Thymus (tissue), 11 donors: ENCODE measurements around the gene ERVH48-1. TPM values are rescaled to one million over a fixed set of nuclear protein-coding genes. Genes with fewer than 3 reads are reported as not detected.
"Not testable (repeated sequence)": the region's sequence is repeated elsewhere in the genome, so short reads cannot be mapped to it uniquely, and the experiment has no call there.

Source experiments
- DNase-seq, 9 donors: peaks; one replicate each; pipeline ENCODE4 v3.0.0-alpha.2; 2013; ENCODE audit warnings: low spot score in 9 of 9, low read depth in 6 of 9, missing footprints in 1 of 9
- H3K27ac ChIP-seq, 2 donors: one replicate each; pipeline ENCODE4 v1.5.1; 2013; ENCODE audit warnings: control low read depth in 1 of 2, low read depth in 1 of 2, low read length in 1 of 2, mild to moderate bottlenecking in 1 of 2, moderate library complexity in 1 of 2
- H3K27me3 ChIP-seq, 2 donors: one replicate each; pipeline ENCODE4 v1.5.1; 2013; ENCODE audit warnings: low read length in 1 of 2; ENCODE audit not compliant: control insufficient read depth in 2 of 2, insufficient read depth in 1 of 2
- H3K36me3 ChIP-seq, 2 donors: one replicate each; pipeline ENCODE4 v1.5.1; 2013; ENCODE audit warnings: low read length in 1 of 2, mild to moderate bottlenecking in 1 of 2, moderate library complexity in 1 of 2; ENCODE audit not compliant: control insufficient read depth in 2 of 2, insufficient read depth in 2 of 2
- H3K4me1 ChIP-seq, 2 donors: one replicate each; pipeline ENCODE4 v1.5.1; 2013; ENCODE audit warnings: low read length in 2 of 2; ENCODE audit not compliant: control insufficient read depth in 2 of 2, insufficient read depth in 2 of 2
- H3K4me3 ChIP-seq, 2 donors: one replicate each; pipeline ENCODE4 v1.5.1; 2013; ENCODE audit warnings: low read length in 2 of 2, control low read depth in 1 of 2, mild to moderate bottlenecking in 1 of 2
- H3K9me3 ChIP-seq, 2 donors: one replicate each; pipeline ENCODE4 v1.5.1; 2013; ENCODE audit warnings: low read length in 1 of 2, mild to moderate bottlenecking in 1 of 2; ENCODE audit not compliant: control insufficient read depth in 2 of 2, insufficient read depth in 1 of 2
- WGBS: extraction: QIAGEN DNeasy Blood & Tissue Kit; methylation state at CpG from one replicate; pipeline ENCODE4 v1.1.7; 2013; 5-methylcytosine and 5-hydroxymethylcytosine counted together
- polyA plus RNA-seq: library from polyadenylated mRNA; stranded (reverse); fragments of 200-250 nt; gene quantifications from one replicate; pipeline ENCODE4 v1.2.3, GENCODE V29; 2013
- total RNA-seq: library from RNA; stranded (reverse); fragments of 120-200 nt; gene quantifications from one replicate; pipeline ENCODE4 v1.2.4, GENCODE V29; 2013
- donor health status: healthy.

ERVH48-1 gene
- total and polyA plus RNA-seq, 2 donors = 1.1 to 3.4 TPM

DNA sequence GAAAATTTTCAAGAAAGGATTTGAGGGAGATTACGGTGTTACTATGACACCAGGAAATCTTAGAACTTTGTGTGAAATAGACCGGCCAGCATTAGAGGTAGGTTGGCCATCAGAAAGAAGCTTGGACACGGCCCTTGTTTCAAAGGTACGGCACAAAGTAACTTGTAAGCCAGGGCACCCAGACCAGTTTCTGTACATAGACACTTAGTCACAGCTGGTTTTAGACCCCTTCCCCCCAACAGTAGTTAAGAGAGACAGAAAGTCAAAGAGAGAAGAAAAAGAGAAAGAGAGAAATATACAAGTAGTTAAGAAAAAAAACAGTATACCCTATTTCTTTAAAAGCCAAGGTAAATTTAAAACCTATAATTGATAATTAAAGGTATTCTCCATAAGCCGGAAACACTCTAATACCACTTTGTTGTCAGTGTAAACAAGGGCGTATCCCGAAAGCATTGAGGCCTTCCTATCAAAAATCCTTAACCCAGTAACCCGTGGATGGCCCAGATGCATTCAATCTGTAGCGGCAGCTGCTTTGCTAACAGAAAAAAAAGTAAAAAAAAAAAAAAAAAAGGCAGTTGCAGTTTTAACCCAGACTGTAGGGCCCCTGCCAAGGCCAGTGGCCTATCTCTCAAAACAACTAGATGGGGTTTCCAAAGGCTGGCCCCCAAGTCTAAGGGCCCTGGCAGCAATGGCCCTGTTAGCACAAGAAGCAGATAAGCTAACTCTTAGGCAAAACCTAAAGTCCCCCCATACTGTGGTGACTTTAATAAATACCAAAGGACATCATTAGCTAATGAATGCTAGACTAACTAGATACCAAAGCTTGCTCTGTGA lies 7.9 kb upstream of the ERVH48-1 start:
- not testable (repeated sequence) for H3K4me1 ChIP-seq, H3K27me3 ChIP-seq, H3K27ac ChIP-seq, H3K9me3 ChIP-seq, H3K4me3 ChIP-seq, DNase-seq, H3K36me3 ChIP-seq
- 92% methylated on average over 8 of the region's 9 CpGs for WGBS

DNA sequence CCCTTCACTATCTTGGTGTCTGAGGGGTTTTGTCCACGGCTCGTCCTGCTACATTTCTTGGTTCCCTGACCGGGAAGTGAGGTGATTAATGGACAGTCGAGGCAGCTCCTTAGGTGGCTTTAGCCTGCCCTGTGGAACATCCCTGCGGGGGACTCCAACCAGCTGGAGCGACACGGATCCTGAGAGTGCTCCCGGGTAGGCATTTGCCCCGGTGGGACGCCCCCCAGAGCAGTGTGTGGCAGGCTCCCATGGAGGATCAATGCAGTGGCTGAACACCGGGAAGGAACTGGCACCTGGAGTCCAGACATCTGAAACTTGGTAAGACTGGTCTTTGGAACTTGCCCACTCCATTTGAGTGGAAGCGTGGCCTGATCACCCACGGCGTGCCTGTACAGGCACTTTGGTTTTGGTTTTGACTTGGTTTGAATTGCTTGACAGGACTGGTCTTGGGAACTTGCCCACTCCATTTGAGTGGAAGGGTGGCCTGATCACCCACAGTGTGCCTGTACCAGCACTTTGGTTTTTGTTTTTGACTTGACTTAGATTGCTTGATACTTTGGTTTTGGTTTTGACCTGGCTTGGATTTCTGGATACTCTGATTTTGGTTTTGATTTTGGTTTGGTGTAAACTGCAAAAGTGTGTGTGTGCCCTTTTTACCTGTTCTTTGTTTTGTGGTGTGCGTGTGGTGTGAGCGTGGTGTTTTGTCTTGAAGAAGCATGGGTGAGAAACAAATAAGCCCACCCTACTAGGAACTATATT lies 7.1 kb upstream of the ERVH48-1 start:
- DNase-seq, H3K4me3 ChIP-seq, H3K36me3 ChIP-seq, H3K9me3 ChIP-seq, H3K27ac ChIP-seq, H3K27me3 ChIP-seq, H3K4me1 ChIP-seq: not testable (repeated sequence)
- 94% methylated on average over 16 of the region's 16 CpGs for WGBS

- no peaks in the 10 kb centered on the region for H3K36me3 ChIP-seq
- DNase-seq = no peak
These were observed 6.3 kb upstream of the ERVH48-1 start for GRCh38 chr21:42931560-42932235.

GRCh38 chr21:42929969-42930368 lies 4.5 kb upstream of the ERVH48-1 start:
- H3K4me3 ChIP-seq = no peak overlapping the region
- H3K4me1 ChIP-seq = peaks cover 7 to 11% of the 10 kb centered on the region in 2 donors
- H3K9me3 ChIP-seq = no peaks in the 10 kb centered on the region
- no peak for DNase-seq
- no peaks in the 10 kb centered on the region for H3K27me3 ChIP-seq
- no peaks in the 10 kb centered on the region for H3K36me3 ChIP-seq
- no peak overlapping the region for H3K27ac ChIP-seq
- 90% methylated on average over 3 of the region's 3 CpGs for WGBS

More at GRCh38 chr21:42931560-42932235, 6.3 kb upstream of the ERVH48-1 start:
- Histone ChIP-seq H3K4me1 (no peaks in the 10 kb centered on the region), H3K9me3 (no peaks in the 10 kb centered on the region), H3K27me3 (no peaks in the 10 kb centered on the region), H3K4me3 (no peak overlapping the region), H3K27ac (no peak overlapping the region)
- WGBS = 91% methylated on average over 13 of the region's 13 CpGs

DNA sequence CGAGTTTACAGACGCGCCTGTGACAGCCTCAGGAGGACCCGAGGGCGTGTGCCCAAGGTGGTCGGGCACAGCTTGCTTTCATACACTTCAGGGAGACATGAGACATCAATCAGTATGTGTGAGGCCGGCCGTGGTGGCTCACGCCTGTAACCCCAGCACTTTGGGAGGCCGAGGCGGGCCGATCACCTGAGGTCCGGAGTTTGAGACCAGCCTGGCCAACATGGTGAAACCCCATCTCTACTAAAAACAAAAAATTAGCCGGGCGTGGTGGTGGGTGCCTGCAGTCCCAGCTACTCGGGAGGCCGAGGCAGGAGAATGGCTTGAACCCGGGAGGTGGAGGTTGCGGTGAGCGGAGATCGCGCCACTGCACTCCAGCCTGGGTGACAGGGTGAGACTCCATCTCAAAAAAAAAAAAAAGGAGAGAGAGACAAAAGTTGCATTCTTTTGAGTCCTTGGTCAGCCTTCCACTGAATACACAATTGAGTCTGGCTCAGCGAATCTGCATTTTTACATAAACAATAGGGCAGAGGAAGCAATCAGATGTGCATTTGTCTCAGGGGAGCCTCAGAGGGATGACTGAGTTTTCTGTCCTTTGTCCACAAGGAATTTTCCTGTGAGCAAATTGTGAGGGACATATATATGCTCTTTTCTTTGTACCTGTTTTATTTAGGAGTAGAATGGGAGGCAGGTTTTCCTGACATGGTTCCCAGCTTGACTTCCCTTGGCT lies 2.2 kb upstream of the ERVH48-1 start:
- H3K36me3 ChIP-seq, H3K27ac ChIP-seq, H3K27me3 ChIP-seq, DNase-seq, H3K9me3 ChIP-seq, H3K4me3 ChIP-seq: not testable (repeated sequence)
- 98% methylated on average over 23 of the region's 23 CpGs for WGBS
- peaks cover 14 to 30% of the 10 kb centered on the region in 2 donors for H3K4me1 ChIP-seq

DNA sequence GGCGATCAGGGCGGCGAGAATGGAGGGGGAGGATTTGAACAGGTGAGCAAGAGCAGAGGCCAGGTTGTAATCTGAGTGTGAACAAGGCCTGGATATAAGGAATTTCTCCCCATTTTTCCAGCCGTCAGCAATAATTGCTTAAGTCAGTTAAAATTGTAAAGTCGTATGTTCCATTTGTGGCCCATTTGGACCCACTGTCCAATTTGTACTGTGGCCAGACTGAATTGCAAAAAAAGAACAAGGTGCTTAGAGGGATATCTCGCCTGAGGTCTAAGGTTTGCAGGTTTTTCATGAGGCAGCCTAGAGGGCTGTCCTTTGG lies 1.0 kb downstream of the ERVH48-1 start:
- peak overlapping the region in 1 of 2 donors; percentile 19 for H3K4me3 ChIP-seq
- no peaks in the 10 kb centered on the region for H3K27me3 ChIP-seq
- WGBS = over 99% methylated on average over 6 of the region's 6 CpGs
- H3K36me3 ChIP-seq = peaks cover 0 to under 1% of the 10 kb centered on the region in 2 donors
- H3K4me1 ChIP-seq = peaks cover 14 to 30% of the 10 kb centered on the region in 2 donors
- H3K9me3 ChIP-seq = no peaks in the 10 kb centered on the region
- no peak for DNase-seq
- H3K27ac ChIP-seq = peak overlapping the region; percentile 69 to 71

- DNase-seq = peak; percentile 68 to 95 (median 85)
- Histone ChIP-seq H3K27me3 (no peaks in the 10 kb centered on the region), H3K4me3 (peak overlapping the region in 1 of 2 donors; percentile 19), H3K4me1 (peaks cover 14 to 30% of the 10 kb centered on the region in 2 donors), H3K9me3 (no peaks in the 10 kb centered on the region), H3K27ac (peak overlapping the region; percentile 69 to 71), H3K36me3 (peaks cover 0 to 4% of the 10 kb centered on the region in 2 donors)
- WGBS = 34% methylated on average over 18 of the region's 18 CpGs
These were observed 1.6 kb downstream of the ERVH48-1 start for GRCh38 chr21:42923553-42924432.

DNA sequence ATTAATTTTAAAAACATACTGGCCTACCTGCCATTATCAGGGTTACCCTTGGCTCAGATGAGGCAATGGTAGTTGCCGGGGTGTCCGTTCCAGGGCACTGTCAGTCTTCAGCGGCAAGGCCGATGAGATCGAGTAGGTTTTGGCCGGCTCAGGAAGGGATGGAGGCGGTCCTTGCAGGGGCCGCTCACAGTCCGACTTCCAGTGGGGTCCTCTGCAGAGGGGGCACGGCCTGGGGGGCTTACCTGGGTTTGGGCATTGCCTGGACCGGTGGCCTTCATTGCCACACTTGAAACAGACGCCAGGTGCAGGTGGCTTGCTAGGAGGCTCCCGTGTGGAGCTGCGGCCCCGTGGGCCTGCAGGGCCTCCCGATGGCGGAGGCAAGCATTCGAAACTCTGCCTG lies 2.5 kb downstream of the ERVH48-1 start:
- Histone ChIP-seq H3K4me3 (no peak overlapping the region), H3K9me3 (no peaks in the 10 kb centered on the region), H3K36me3 (peaks cover 0 to 4% of the 10 kb centered on the region in 2 donors), H3K4me1 (peaks cover 14 to 30% of the 10 kb centered on the region in 2 donors), H3K27ac (no peak overlapping the region), H3K27me3 (no peaks in the 10 kb centered on the region)
- no peak for DNase-seq
- WGBS = 97% methylated on average over 18 of the region's 18 CpGs
